CD4-positive, alpha-beta T cell (primary cell): ENCODE data around the gene PLEKHA5. TPM values are rescaled to one million over a fixed set of nuclear protein-coding genes. Genes with fewer than 3 reads are reported as not detected.

Experiments
- ATAC-seq: fragments of 200-7000 bp; cut with Tn5 transposase; one replicate; pipeline ENCODE4 v1.10.0; 2022; ENCODE audit warnings: mild to moderate bottlenecking; ENCODE audit not compliant: poor library complexity
- CTCF ChIA-PET: fragments of 350-600 bp; sonication (Branson Sonifier 250); formaldehyde crosslinking; loops from one replicate; lab custom pipeline; 2021; ENCODE audit warnings: antibody characterized with exemption, inconsistent platforms; lab: Charles Lee
- POLR2A ChIA-PET: fragments of 350-600 bp; sonication (Branson Sonifier 250); formaldehyde crosslinking; loops from one replicate; lab custom pipeline; 2021; ENCODE audit warnings: antibody characterized with exemption, inconsistent platforms; lab: Charles Lee
- DNase-seq, 14 experiments: peaks; one replicate each; pipeline ENCODE4 v3.0.0-alpha.2; 2013 to 2020; ENCODE audit warnings: mixed read lengths in 2 of 14
- H3K27ac ChIP-seq, 2 donors: one replicate each; pipeline versions ENCODE4 v1.5.1 to v1.7.0; 2013; ENCODE audit warnings: low read length in 2 of 2, low read depth in 1 of 2, mild to moderate bottlenecking in 1 of 2
- H3K27me3 ChIP-seq, 2 experiments: 1 replicate in 1 of 2; 2 replicates in 1 of 2; pipeline versions ENCODE4 v1.6.1 to v1.7.0; 2013; ENCODE audit warnings: low read length in 2 of 2, control low read depth in 1 of 2, mild to moderate bottlenecking in 1 of 2, moderate library complexity in 1 of 2; ENCODE audit not compliant: insufficient read depth in 2 of 2, control insufficient read depth in 1 of 2
- H3K36me3 ChIP-seq: one replicate; pipeline ENCODE4 v1.6.1; 2013; ENCODE audit warnings: low read length, control low read depth; ENCODE audit not compliant: insufficient read depth
- H3K4me1 ChIP-seq: one replicate; pipeline ENCODE4 v1.6.1; 2013; ENCODE audit warnings: low read length, control low read depth; ENCODE audit not compliant: insufficient read depth
- H3K4me3 ChIP-seq: one replicate; pipeline ENCODE4 v1.5.1; 2013; ENCODE audit warnings: mild to moderate bottlenecking, low read length, moderate library complexity
- H3K9me3 ChIP-seq, 2 experiments: 1 replicate in 1 of 2; 2 replicates in 1 of 2; pipeline versions ENCODE4 v1.6.1 to v1.7.0; 2013; ENCODE audit warnings: low read length in 2 of 2, mild to moderate bottlenecking in 2 of 2, control low read depth in 1 of 2, moderate library complexity in 1 of 2; ENCODE audit not compliant: control insufficient read depth in 1 of 2, insufficient read depth in 1 of 2
- H3K27ac Mint-ChIP-seq: one replicate; pipeline ENCODE4 v1.8.0; 2020; ENCODE audit warnings: mixed read lengths
- H3K27me3 Mint-ChIP-seq: one replicate; pipeline ENCODE4 v1.8.0; 2021; ENCODE audit warnings: mixed read lengths
- H3K36me3 Mint-ChIP-seq: one replicate; pipeline ENCODE4 v1.8.0; 2021; ENCODE audit warnings: low read depth, mixed read lengths
- H3K4me1 Mint-ChIP-seq: one replicate; pipeline ENCODE4 v1.8.0; 2021; ENCODE audit warnings: low read depth, mixed read lengths
- H3K4me3 Mint-ChIP-seq: one replicate; pipeline ENCODE4 v1.8.0; 2020; ENCODE audit warnings: mild to moderate bottlenecking, mixed read lengths
- H3K9me3 Mint-ChIP-seq: one replicate; pipeline ENCODE4 v1.8.0; 2020; ENCODE audit warnings: mixed read lengths
- intact Hi-C, 2 experiments: fragments of 100-400 bp; cut with DNase I in 1 of 2; cut with micrococcal nuclease in 1 of 2; formaldehyde crosslinking; loops; one replicate each; pipeline versions ENCODE4 v1.15.1 to v1.9.0; 2023 to 2025; cut with DNase I, micrococcal nuclease
- total RNA-seq, 174 experiments: library from RNA in 2 of 174; stranded (reverse) in 2 of 174; gene quantifications; one replicate each; pipeline ENCODE4 v1.2.3 and lab custom pipeline; 2021 to 2026
- TF ChIP-seq, protein P1 (sequence below): fragments of 200-600 bp; IDR thresholded peaks from one replicate; pipeline ENCODE4 v1.8.0; 2022; ENCODE audit warnings: antibody characterized with exemption, mild to moderate bottlenecking

Gene PLEKHA5
- total RNA-seq, 2 experiments from 2014 or later = 4.5 to 5.4 TPM

- H3K4me3 ChIP-seq = no peak overlapping the region
- H3K27me3 Mint-ChIP-seq = no peaks in the 10 kb centered on the region
- no peaks in the 10 kb centered on the region for H3K27me3 ChIP-seq
- ChIA-PET CTCF (no interaction called here), POLR2A (no interaction called here)
- no peak overlapping the region for H3K27ac ChIP-seq
- H3K9me3 Mint-ChIP-seq = no peaks in the 10 kb centered on the region
- peaks cover 0 to 5% of the 10 kb centered on the region in 2 experiments for H3K9me3 ChIP-seq
- H3K4me1 Mint-ChIP-seq = no peaks in the 10 kb centered on the region
- no peak overlapping the region for H3K27ac Mint-ChIP-seq
- no peak overlapping the region for H3K4me3 Mint-ChIP-seq
- no peak for ATAC-seq
- no peaks in the 10 kb centered on the region for H3K36me3 ChIP-seq
- H3K36me3 Mint-ChIP-seq = no peaks in the 10 kb centered on the region
- intact Hi-C loops = no loop called here
- no peak for DNase-seq
- TF ChIP-seq, protein P1, sequence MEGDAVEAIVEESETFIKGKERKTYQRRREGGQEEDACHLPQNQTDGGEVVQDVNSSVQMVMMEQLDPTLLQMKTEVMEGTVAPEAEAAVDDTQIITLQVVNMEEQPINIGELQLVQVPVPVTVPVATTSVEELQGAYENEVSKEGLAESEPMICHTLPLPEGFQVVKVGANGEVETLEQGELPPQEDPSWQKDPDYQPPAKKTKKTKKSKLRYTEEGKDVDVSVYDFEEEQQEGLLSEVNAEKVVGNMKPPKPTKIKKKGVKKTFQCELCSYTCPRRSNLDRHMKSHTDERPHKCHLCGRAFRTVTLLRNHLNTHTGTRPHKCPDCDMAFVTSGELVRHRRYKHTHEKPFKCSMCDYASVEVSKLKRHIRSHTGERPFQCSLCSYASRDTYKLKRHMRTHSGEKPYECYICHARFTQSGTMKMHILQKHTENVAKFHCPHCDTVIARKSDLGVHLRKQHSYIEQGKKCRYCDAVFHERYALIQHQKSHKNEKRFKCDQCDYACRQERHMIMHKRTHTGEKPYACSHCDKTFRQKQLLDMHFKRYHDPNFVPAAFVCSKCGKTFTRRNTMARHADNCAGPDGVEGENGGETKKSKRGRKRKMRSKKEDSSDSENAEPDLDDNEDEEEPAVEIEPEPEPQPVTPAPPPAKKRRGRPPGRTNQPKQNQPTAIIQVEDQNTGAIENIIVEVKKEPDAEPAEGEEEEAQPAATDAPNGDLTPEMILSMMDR = no peak
- no peaks in the 10 kb centered on the region for H3K4me1 ChIP-seq
These were observed 293.8 kb downstream of the PLEKHA5 start for GRCh38 chr12:19423166-19423930.
